ENCODE data around the gene PSMG1.
"Not testable (repeated sequence)": the region's sequence is repeated elsewhere in the genome, so short reads cannot be mapped to it uniquely, and the experiment has no call there.

Gene PSMG1

DNA sequence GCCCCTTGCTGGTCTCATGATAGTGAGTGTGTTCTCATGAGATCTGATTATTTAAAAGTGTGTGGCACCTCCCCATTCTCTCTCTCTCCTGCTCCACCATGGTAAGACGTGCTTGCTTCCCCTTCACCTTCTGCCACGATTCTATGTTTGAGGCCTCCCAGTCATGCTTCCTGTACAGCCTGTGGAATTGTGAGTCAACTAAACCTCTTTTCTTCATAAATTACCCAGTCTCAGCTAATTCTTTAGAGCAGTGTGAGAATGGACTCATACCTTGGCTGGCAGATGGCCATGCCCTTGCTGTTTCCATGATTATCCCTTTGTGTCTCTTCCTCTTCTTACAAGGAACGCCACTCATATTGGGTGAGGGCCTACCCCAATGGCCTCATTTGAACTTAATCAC is 40.3 kb downstream of the PSMG1 start:
- Mint-ChIP-seq H3K4me3 (no peak overlapping the region), H3K9me3 (peaks cover 24% of the 10 kb centered on the region), H3K36me3 (ENCODE audit: low read depth) (peaks cover 9% of the 10 kb centered on the region), H3K27me3 (ENCODE audit: low read depth, poor library complexity) (no peaks in the 10 kb centered on the region), H3K27ac (peak overlapping the region; percentile 40), H3K4me1 (peaks cover 20% of the 10 kb centered on the region)
- no peak for DNase-seq
- TF ChIP-seq, protein P1, sequence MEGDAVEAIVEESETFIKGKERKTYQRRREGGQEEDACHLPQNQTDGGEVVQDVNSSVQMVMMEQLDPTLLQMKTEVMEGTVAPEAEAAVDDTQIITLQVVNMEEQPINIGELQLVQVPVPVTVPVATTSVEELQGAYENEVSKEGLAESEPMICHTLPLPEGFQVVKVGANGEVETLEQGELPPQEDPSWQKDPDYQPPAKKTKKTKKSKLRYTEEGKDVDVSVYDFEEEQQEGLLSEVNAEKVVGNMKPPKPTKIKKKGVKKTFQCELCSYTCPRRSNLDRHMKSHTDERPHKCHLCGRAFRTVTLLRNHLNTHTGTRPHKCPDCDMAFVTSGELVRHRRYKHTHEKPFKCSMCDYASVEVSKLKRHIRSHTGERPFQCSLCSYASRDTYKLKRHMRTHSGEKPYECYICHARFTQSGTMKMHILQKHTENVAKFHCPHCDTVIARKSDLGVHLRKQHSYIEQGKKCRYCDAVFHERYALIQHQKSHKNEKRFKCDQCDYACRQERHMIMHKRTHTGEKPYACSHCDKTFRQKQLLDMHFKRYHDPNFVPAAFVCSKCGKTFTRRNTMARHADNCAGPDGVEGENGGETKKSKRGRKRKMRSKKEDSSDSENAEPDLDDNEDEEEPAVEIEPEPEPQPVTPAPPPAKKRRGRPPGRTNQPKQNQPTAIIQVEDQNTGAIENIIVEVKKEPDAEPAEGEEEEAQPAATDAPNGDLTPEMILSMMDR (IDR thresholded peaks at IDR 0.05): no peak

DNA sequence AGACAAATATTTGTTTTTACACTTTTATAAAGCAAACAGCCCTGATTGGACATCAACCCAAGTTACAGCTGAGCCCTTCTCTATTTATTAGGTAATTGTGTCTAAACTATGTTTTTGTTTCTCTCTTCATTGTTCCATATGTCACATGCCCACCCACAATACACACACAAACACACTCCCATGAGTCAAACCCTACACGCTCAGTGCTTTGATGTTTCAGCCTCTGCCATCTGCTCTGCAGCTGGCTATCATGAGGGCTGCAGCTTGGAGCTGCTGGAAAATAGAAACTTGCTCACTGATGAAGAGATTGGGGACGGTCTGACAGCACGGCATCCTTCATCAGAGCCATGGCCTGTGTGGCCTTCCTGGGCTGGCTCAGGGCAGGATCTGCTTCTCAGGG is 41.7 kb downstream of the PSMG1 start:
- TF ChIP-seq, protein P1 (IDR thresholded peaks at IDR 0.05): no peak
- peaks cover 21% of the 10 kb centered on the region for H3K9me3 Mint-ChIP-seq
- H3K27ac Mint-ChIP-seq: no peak overlapping the region
- H3K4me3 Mint-ChIP-seq: no peak overlapping the region
- peaks cover 33% of the 10 kb centered on the region for H3K4me1 Mint-ChIP-seq
- DNase-seq: no peak
- peaks cover 9% of the 10 kb centered on the region for H3K36me3 Mint-ChIP-seq (ENCODE audit: low read depth)
- H3K27me3 Mint-ChIP-seq (ENCODE audit: low read depth, poor library complexity): no peaks in the 10 kb centered on the region

DNA sequence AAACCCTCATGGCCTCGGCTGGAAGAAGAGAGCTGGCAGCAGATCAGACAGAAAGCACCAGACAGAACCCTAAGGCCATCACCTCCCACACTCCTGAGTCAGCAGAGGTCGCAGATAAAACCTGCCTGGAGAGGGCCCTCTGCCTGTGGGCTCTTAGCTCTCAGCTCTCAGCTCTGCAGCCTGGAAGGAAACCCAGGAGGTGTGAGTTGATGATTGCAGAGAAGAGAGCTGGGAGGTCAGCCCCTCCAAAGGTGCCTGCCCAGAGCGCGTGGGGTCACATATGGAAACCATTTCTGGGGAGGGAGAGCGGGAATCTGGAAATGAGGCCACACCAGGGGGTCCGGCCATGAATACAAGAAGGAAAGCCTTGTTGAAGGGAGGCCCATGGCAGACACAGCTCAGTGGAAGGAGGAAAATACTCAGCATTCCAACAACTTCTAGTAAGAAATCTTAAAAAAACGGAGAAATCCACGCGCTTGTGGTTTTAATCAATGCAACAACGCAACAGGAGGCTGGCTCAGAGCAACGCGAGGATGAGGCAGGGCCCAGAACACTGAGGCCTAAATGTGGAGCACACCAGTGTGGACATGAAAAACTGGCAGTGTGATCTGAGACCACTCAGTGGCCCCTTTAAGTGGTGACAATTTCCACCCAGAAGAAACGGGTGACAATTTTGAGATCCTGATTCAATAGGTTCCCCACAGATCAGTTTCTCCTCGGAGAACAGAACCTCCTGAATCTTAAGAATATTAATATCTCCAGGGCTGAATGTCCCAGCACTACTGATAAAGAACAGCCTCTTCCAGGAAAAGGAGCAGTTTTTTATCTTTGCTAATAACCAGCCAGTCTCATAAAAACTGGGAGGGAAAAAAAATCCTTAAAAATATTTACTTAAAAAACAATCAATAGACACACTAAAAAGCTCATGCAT is 45.7 kb downstream of the PSMG1 start:
- Mint-ChIP-seq H3K4me1 (peaks cover 36% of the 10 kb centered on the region), H3K9me3 (no peaks in the 10 kb centered on the region), H3K4me3 (peak overlapping the region; percentile 42), H3K27me3 (ENCODE audit: low read depth, poor library complexity) (peaks cover 3% of the 10 kb centered on the region), H3K27ac (peak overlapping the region; percentile 88), H3K36me3 (ENCODE audit: low read depth) (no peaks in the 10 kb centered on the region)
- peak; percentile 45 for DNase-seq
- TF ChIP-seq, protein P1 (IDR thresholded peaks at IDR 0.05): no peak

DNA sequence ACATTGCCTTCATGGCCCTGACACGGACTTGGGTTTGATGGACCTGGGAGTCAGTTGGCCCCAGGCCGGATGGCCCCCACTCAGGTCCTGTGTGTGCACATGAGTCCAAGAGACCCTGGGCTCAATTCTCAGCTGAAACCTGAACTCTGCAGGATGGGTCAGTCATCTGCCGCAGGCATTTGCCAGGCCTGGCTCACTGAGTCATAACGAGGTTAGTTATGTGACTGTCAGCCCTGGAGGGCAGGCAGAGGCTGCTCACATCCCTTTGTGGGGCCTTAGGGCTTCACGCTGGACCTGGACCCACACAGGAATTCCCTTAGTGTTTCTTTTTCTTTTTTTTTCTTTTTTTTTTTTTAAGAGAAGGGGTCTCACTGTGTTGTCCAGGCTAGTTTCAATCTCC is 46.5 kb downstream of the PSMG1 start:
- Mint-ChIP-seq H3K27ac (no peak overlapping the region), H3K9me3 (peaks cover 3% of the 10 kb centered on the region), H3K36me3 (ENCODE audit: low read depth) (no peaks in the 10 kb centered on the region), H3K4me3 (no peak overlapping the region), H3K4me1 (peaks cover 30% of the 10 kb centered on the region), H3K27me3 (ENCODE audit: low read depth, poor library complexity) (peaks cover 3% of the 10 kb centered on the region)
- DNase-seq: no peak
- TF ChIP-seq, protein P1 (IDR thresholded peaks at IDR 0.05): no peak

DNA sequence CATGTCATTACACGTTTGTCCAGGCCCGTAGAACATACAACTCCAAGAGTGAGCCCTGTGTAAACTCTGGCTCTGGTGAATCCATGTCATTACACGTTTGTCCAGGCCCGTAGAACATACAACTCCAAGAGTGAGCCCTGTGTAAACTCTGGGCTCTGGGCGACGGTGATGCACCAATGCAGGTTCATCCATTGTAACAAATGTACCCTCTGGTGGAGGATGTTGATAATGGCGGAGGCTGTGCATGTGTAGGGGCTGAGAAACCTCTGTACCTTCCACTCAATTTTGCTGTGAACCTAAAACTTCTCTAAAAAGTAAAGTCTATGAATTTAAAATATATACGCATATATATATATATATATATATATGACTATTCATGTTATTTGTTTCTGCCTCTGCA is 47.1 kb downstream of the PSMG1 start:
- H3K9me3 Mint-ChIP-seq, DNase-seq, H3K27ac Mint-ChIP-seq: not testable (repeated sequence)

DNA sequence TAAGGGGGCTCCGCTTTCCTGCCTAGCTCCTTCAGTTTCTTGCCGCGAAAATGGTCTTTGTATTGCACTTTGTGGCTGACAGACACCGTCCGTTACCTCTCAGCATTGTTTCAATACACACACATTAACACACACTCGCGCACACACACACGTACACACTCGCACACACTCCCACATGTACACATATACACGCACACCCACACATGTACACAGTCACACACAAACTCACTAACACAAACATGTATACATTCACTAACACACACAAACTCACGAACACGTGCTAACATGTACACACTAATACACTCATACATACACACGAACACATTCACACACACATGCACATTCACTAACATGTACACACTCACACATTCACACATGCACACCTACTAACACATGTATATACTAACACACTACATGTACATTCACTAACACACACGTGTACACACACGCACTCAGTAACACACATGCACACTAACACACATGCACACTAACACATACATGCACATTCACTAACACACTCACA is 48.9 kb downstream of the PSMG1 start:
- Mint-ChIP-seq H3K4me1 (peaks cover 21% of the 10 kb centered on the region), H3K4me3 (no peak overlapping the region), H3K27ac (no peak overlapping the region), H3K9me3 (peaks cover 7% of the 10 kb centered on the region), H3K36me3 (ENCODE audit: low read depth) (no peaks in the 10 kb centered on the region), H3K27me3 (ENCODE audit: low read depth, poor library complexity) (peaks cover 3% of the 10 kb centered on the region)
- TF ChIP-seq, protein P1 (IDR thresholded peaks at IDR 0.05): no peak
- no peak for DNase-seq

More for the DNA sequence above, 47.1 kb downstream of the PSMG1 start:
- peaks cover 24% of the 10 kb centered on the region for H3K4me1 Mint-ChIP-seq
- not testable (repeated sequence) for H3K36me3 Mint-ChIP-seq (ENCODE audit: low read depth); H3K4me3 Mint-ChIP-seq; H3K27me3 Mint-ChIP-seq (ENCODE audit: low read depth, poor library complexity)

All from nephron progenitor cell (in vitro differentiated cells).